ENCODE measurements around the gene SLC26A1.
"Not testable (repeated sequence)": the region's sequence is repeated elsewhere in the genome, so short reads cannot be mapped to it uniquely, and the experiment has no call there.

The SLC26A1 gene

DNA sequence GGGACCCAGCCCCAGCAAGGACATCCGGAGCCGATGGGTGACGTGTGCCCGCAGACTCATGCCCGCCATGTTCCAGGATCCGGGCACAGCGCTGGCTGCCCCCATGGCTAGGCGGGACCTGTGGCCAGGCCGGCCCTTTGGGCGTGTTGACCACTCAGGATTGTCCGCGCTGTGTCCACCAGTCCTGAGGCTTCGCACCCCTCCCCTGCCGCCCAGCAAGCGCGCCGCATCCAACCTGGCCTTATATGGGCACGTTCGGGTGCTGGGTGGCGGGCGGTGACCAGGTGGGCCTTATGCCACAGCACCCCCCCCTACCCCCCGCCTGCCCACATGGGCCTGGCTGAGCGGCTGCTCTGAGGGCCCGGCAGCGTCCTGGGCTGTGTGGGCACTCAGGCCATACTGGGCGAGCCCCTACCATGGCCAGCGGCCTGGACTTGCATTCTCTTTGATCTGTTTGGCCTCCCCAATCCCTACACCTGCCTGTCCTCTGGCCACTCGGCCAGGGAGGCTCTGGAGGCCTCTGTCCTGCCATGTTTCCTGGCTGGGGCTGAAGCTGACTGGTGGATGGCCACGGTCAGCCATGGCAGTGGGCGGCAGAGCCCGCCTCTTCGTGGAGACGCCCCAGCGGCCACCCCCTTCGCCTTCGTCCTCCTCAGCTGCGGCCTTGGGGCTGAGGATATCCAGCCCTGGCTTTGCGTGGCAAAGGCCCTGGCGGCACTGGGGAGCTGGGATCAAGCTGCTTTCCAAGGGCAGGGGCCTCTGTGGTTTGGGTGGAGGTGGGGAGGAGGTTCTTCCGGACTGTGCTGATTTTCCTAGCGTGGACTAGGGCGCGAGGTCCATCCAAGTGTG is 20.2 kb upstream of the SLC26A1 start:
- DNase-seq, result no peak

DNA sequence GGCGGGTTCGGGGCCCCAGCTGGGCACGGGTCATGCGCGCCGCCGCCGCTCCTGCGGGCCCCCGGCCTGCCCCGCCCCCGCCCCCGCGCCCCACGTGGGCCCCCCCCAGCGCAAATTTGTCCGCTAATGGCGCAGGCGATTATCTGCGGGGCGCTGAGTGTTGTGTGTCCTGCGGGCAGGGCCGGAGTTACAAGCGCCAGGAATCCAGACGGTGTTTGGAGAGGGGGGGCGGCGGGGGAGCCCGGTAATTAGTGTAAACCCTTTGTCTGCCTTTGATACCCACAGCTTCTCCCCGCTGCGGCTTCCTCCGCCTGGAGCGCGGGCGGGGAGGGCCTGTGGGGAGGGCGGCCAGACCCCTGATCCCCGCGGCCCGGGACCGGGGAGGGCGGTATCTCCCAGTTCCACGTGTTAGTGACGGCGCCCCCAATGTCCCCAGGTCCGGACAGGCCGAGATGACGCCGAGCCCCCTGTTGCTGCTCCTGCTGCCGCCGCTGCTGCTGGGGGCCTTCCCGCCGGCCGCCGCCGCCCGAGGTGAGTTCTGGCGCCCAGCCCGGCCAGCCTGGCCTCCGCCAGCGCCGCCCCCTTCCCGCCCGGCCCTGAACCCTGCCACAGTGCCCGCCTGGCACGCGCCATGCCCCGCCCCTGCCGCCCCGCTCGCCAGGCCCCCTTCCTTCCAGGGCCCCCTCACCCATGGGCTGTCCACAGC is 19.0 kb upstream of the SLC26A1 start:
- no peak for DNase-seq

DNA sequence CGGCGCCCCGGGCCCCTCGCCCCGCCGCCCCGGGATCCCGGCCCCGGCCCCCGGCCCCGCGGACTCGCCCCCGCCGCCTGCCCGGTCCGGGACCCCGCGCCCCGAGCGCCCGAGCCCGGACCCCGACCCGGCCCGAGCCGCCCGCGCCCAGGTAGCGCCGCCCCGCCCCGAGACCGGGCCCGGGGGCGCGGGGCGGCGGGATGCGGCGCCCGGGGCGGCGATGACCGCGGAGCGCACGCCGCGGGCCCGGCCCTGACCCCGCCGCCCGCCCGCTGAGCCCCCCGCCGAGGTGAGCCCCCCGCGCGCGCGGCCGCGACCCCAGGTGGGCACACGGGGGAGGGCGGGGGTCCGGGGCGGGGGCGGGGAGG is 18.4 kb upstream of the SLC26A1 start:
- no peak for DNase-seq

DNA sequence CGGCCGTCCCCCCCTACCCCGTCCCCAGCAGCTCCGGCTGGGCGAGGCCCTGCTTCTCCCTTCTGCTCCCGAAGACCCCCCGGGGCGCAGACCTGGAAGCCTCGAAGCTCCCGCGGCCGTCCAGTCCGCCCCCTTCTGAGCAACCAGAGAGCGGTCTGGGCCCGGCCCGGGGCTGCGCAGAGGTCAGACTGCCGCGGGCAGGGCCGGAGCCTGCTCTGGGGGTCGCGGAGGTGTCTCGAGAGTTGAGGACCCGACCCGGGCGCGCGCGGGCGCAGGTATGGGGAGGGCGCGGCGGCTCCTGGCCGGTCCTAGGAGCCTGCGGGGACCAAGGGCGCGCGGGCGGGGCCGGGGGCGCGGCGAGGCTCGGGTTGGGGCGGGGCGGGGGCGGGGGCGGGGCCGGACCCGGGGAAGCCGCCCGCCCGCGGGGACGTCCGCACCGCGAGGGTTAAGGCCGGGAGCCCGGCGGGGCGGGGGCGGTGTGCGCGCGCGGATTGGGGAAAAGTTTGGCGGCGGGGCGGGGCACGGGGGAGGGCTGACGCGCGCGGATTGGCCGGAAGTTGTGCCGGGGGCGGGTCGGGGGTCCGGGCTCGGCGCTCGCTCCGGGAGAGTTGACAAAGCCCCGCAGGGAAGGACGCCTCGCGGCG is 17.9 kb upstream of the SLC26A1 start, which contains the start of gene FGFRL1:
TSS of gene FGFRL1 (plus strand) at position 605 of the 644 bp plus-strand sequence. CDS start 860 bp downstream, outside the sequence.
- no peak for DNase-seq

DNA sequence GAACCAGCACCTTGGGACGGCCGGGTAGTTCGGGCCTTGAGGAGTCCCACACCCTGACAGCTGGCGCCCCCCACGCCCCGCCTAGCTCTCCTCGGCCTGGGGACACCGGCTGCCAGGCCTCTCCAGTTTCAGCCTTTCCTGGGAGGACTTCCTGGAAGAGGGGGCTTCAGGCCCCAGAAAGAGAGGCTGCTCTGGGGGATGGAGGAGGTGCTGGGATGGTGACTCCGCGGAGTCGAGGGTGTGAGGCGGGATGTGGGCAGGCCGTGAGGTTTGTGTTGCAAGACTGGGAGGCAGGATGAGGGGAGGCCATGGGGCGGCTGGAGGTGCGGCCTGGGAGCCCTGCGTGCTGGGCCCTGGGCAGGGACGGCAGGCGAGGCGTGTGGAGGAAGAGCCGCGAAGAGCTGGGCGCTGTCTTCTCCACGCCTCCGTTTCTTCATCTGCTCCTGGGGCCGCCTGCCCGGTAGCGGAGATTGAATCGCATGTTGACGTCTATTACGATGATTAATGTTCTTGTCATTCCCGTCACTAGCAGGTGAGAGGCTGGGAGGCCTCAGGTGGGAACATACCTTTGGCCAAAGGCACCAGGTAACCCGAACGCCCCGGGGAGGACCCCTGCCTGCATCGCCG is 17.3 kb upstream of the SLC26A1 start:
- no peak for DNase-seq

DNA sequence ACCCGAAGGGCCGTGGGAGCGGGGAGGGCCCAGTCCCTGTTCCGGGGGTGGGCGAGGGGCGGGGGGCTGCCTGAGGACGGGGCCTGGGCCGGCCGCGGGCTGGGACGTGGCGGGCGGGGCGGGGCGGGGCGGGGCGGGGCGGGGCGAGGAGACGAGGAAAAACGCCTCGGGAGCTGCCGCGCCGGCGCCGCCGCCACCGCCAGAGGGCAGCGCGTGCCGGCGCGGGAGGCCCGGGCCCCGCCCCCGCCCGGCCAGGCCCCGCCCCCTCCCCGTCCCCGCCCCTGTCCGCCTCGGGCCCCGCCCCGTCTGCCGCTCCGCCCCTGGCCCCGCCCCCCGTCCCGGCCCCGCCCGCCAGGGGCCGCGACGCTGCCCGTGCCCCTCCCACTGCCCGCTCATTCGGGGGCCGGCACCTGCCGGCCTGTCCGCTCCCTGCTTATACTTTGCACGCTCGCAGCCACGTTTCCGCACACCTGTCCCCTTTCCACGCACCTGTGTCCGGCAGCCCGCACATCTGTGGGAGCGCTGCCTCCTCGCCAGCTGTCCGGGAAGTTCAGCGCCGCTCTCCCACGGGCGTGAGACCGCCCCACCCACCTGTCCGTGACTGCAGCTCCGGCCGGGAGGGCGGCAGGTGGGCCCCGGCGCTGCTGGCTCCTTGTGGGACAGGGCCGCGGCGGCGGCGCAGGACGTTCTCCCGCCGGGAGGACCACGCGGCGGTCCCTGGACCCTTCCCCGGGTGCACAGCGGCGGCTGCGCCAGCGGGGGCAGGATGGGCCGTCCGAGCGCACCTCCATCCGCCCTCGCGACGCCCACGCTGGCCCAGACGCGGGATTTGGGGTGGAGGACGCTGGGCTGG is 16.6 kb upstream of the SLC26A1 start:
- no peak for DNase-seq

DNA sequence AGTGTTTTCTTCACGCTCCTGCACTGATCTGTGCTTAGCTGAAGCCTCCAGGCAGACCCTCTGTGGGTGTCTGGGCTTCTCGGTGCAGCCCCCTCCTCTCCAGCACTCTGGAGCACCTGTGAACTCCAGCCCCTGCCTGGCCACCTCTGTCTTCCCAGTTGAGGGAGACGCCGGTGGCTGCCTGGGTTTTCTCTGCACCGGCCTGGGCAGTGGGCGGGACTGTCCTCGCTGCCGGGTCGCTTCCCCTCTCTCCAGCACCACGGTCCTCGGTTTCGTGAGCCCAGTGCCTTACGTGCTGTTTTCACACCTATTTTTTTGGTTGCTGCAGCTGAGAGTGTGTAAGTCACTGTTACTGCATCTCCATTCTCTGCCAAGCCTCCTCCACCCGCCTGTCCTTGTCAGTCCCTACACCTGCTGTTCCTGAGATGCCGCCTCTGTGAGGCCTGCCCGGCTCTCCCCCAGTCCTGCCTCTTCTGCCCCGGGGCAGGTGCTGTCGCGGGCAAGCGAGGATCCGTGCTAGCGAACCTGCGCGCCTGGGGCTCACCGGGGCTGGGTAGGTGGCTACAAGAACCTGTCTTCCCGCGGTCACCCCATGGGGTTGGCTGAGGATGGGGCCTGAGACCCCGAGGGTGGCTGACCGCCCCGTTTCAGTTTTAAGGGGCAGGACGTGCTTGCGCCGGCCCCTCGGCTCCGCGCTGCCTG is 15.8 kb upstream of the SLC26A1 start:
- DNase-seq, result no peak

DNA sequence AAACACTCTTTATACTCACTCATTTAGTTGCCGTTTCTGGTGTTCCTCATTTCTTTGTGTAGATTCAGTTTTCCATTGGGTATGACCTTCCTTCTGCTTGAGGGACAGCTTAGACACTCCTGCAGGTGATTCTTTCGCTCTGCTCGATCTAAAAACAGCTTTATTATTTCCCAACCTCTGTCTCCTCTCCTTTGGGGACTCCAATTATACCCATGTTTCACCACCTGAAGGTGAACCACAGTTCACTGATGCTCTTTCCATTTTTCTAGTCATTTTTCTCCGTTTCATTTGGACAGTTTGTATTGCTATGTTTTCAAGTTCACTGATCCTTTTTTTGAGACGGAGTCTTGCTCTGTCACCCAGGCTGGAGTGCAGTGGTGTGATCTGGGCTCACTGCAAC is 13.7 kb upstream of the SLC26A1 start:
- no peak for DNase-seq

DNA sequence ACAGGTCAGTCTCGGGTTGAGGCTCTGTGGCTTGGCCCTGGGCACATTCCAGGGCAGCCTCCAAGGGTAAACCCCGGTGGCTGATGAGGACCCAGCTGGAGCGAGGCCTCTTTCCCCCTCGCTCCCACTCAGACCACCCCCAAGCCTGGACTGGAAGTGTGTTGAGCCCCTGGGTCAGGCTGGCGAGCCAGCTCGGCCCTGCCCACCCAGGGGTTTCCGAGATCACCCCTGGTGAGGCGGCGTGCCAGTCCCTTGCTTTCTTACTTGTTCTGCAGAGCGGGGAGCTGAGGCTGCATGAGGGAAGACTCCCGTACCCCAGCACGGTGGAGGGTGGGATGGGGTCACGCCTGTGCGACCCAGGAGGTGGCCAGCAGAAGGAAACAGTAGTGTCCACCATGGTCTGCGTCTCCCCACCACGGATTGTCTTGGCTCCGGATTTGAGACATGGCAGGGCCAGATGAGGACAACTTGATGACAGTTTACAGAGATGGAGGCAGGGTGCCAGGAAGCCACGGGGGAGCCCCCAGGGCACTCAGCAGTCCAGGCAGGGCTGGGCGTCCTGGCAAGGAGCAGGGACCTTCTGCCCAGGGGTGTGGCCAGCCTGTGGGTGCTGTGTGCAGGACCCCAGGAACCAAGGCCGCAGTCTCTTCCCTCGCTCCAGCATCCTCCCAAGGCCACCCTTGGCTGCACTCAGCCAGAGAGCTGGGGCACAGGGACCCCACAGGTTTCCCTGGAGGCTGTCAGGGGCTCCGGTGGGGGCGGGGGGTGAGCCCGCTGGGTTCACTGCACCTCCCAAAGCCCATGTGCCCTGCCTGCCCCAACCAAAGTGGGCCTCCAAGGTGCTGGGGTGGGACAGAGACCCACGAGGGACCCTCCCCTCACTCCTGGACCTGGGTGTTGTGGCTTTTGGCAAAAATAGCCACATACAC is 11.6 kb upstream of the SLC26A1 start:
- DNase-seq, result no peak

DNA sequence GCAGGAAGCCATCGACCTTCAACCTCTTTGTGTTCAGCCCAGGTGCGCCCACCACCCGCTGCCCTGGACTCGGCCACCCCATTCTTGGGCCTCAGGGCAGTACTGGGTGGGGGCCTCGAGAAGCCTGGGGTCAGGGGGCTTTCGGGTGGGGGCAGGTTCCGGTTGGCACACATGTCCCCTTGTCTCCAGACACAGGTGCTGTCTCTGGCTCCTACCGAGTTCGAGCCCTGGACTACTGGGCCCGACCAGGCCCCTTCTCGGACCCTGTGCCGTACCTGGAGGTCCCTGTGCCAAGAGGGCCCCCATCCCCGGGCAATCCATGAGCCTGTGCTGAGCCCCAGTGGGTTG is 10.8 kb upstream of the SLC26A1 start:
- DNase-seq, result no peak

DNA sequence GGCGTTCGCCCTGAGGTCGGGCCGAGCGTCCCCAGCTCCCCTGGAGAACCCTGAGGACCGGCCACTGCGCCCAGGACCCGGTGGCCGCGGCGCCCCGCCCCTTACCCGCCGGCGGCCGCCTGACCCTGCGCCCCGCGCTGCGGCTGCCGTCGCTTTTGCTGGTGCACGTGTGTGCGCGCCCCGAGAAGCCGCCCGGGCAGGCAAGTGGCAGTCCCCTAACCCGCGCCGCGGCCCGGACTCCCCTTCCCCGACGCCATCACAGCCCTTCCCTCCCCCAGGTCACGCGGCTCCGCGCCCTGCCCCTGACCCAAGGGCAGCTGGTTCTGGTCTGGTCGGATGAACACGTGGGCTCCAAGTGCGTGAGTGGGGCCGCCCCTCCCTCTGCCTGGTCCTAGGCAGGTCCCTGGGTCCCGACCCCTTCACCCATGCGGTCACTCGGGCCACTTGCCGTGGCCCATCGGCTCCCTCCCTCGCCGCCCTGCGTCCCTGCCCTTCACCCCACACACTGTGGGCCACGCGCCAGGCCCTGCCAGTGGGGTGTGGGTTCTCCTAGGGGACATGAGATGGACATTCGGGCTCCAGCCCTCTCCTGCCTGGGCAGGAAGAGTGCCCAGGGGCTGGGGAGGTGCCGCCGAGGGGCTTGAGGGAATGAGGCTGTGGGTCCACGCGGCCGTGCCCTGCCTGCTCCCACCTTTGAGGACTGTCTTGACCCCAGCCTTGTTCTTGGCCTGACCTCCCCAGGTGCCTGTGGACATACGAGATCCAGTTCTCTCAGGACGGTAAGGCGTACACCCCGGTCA is 10.3 kb upstream of the SLC26A1 start:
- no peak for DNase-seq

DNA sequence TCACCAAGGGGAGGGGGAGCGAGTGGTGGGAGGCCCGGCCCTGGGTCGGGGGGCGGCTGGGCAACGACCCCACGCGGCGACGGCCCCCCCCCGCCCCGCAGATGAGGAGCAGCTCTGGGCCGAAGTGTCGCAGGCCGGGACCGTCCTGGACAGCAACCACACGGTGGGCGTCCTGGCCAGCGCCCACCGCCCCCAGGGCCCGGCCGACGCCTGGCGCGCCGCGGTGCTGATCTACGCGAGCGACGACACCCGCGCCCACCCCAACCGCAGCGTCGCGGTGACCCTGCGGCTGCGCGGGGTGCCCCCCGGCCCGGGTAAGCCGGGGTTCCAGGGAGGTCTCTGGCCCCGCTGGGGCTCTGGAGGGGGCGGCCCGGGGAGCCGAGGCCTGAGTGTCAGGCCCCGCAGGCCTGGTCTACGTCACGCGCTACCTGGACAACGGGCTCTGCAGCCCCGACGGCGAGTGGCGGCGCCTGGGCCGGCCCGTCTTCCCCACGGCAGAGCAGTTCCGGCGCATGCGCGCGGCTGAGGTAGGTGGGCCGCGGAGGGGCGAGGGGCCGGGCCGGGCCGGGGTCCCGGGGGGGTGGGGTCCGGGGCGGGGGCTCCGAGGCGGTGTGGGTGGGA is 9.5 kb upstream of the SLC26A1 start:
- no peak for DNase-seq

DNA sequence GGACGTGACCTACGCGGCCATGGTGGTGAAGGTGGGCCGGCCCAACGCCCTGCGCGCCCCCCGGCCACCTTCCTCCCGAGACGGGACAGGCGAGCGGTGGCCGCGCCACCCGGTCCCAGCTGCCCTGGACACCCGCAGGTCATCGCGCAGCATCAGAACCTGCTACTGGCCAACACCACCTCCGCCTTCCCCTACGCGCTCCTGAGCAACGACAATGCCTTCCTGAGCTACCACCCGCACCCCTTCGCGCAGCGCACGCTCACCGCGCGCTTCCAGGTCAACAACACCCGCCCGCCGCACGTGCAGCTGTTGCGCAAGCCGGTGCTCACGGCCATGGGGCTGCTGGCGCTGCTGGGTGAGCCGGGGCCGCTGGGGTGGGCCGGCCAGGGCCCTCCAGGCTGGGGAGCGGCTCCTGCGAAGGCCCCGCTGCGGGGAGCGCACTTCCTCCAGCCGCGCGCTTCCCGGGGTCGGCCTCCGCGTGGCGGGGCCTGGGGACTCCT is 9.0 kb upstream of the SLC26A1 start:
- DNase-seq, result no peak

DNA sequence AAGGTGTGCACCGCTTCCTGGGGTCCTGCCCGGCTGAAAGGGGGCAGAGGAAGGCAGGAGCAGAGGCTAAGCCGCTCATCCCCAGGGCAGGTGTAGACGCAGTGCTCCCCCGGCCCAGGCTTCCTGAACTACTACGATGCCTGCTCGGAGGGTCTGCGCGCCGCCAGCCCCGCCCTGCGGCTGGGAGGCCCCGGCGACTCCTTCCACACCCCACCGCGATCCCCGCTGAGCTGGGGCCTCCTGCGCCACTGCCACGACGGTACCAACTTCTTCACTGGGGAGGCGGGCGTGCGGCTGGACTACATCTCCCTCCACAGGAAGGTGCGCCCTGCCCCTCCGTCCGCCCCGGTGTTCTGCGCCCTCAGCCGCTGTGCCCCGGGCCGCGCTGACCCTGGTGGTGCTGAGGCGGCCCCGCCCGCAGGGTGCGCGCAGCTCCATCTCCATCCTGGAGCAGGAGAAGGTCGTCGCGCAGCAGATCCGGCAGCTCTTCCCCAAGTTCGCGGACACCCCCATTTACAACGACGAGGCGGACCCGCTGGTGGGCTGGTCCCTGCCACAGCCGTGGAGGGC is 8.4 kb upstream of the SLC26A1 start:
- DNase-seq, result no peak

DNA sequence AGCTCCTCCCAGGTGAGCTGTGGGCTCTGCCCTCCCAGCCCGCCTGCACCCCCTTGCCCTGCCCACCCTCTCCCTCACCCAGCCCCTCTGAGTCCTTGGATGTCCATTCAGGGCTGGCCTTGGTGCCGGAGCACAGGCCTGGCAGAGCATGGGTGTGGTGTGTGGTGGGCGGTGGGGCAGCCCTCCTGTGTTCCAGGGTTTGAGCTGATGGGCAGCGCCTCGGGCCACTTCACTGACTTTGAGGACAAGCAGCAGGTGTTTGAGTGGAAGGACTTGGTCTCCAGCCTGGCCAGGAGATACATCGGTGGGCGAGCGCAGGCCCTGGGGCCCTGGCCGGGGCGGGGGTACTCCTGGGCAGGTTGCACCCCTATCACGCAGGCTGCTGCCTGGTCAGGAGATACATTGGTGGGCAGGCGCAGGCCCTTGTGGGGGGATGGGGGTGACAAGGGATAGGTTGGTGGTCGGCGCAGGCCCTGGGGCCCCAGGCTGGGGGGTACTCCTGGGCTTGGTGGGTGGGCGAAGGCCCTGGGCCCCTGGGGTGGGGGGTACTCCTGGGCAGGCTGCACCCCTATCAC is 7.6 kb upstream of the SLC26A1 start:
- DNase-seq, result no peak

DNA sequence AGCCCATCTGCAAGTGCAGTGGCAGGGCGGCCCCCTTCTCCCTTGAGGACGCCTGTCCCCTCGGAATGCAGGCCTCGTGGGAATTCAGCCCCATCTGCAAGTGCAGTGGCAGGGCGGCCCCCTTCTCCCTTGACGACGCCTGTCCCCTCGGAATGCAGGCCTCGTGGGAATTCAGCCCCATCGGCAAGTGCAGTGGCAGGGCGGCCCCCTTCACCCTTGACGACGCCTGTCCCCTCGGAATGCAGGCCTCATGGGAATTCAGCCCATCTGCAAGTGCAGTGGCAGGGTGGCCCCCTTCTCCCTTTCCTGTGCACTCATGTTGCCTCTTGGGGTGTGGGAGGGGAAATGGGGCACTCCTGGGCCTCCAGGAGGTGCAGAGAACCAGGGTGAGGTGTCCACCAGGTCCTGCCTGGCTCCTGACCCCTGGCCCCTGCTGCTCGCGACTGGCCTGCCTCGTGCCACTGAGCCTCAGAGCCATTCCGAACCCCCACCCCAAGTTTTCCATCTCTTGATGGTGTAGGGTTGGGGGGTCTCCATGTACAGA is 6.8 kb upstream of the SLC26A1 start:
- no peak for DNase-seq

DNA sequence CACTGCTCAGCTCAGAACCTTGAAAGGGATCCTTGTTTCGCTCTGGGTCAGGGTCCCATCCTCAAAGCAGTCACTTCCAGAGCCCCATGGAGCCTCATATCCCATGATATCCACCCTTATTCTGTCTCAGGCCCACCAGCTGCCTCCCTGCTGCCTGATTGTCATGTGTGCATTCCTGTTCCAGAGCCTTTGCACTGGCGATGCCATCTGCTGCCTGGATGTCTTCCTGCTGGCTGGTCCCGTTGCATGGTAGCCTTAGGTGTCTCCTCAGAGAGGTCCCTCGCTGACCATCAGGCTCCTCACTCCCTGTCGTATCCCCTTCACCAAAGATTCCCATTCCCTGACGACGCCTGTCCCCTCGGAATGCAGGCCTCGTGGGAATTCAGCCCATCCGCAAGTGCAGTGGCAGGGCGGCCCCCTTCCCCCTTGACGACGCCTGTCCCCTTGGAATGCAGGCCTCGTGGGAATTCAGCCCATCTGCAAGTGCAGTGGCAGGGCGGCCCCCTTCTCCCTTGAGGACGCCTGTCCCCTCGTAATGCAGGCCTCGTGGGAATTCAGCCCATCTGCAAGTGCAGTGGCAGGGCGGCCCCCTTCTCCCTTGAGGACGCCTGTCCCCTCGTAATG is 6.1 kb upstream of the SLC26A1 start:
- not testable (repeated sequence) for DNase-seq

All from NCI-H2107 (cell line).